ENCODE data around the gene GSTM4. TPM values are rescaled to one million over a fixed set of nuclear protein-coding genes. Genes with fewer than 3 reads are reported as not detected.
"Not testable (repeated sequence)": the region's sequence is repeated elsewhere in the genome, so short reads cannot be mapped to it uniquely, and the experiment has no call there.

The GSTM4 gene
- polyA plus RNA-seq, 1 experiment = 28.5 TPM

DNA sequence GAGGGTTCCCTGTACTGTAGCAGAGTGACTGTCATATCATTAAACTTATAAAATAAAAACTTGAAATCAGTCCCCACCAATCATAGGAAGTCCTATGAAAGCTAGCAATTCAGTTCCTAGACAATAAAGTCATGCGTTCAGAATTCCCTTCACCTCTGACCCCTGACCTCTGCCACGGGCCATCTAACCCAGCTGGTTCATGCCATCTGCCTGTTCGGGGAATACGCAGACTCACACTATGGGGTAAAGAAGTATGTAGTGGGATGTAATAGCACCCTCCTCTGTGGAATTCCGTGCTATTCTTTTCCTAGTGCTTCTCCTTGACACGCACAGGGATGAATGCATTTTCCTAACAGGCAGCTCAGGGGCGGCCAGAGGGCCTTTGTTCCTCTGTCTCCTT lies 2.1 kb downstream of the GSTM4 start:
- POLR2A ChIA-PET = no interaction called here
- TF ChIP-seq, protein P1, sequence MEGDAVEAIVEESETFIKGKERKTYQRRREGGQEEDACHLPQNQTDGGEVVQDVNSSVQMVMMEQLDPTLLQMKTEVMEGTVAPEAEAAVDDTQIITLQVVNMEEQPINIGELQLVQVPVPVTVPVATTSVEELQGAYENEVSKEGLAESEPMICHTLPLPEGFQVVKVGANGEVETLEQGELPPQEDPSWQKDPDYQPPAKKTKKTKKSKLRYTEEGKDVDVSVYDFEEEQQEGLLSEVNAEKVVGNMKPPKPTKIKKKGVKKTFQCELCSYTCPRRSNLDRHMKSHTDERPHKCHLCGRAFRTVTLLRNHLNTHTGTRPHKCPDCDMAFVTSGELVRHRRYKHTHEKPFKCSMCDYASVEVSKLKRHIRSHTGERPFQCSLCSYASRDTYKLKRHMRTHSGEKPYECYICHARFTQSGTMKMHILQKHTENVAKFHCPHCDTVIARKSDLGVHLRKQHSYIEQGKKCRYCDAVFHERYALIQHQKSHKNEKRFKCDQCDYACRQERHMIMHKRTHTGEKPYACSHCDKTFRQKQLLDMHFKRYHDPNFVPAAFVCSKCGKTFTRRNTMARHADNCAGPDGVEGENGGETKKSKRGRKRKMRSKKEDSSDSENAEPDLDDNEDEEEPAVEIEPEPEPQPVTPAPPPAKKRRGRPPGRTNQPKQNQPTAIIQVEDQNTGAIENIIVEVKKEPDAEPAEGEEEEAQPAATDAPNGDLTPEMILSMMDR (IDR thresholded peaks at IDR 0.05; ENCODE audit: insufficient read depth, low read depth, low read length) = no peak
- no peak for DNase-seq (ENCODE audit: low read depth)
- CTCF ChIA-PET = interaction anchor here (0.6 to 10.9 kb wide), 9 partner anchors 8 to 462 kb away, joined by 3 to 210 read pairs (median 4); partner anchors contain the start of genes AHCYL1 and PSRC1
- Histone ChIP-seq H3K27me3 (ENCODE audit: control insufficient read depth, insufficient read depth, low read length) (no peaks in the 10 kb centered on the region), H3K4me3 (ENCODE audit: low read depth, low read length) (no peak overlapping the region), H3K36me3 (ENCODE audit: control insufficient read depth, insufficient read depth, low read length) (no peaks in the 10 kb centered on the region)

DNA sequence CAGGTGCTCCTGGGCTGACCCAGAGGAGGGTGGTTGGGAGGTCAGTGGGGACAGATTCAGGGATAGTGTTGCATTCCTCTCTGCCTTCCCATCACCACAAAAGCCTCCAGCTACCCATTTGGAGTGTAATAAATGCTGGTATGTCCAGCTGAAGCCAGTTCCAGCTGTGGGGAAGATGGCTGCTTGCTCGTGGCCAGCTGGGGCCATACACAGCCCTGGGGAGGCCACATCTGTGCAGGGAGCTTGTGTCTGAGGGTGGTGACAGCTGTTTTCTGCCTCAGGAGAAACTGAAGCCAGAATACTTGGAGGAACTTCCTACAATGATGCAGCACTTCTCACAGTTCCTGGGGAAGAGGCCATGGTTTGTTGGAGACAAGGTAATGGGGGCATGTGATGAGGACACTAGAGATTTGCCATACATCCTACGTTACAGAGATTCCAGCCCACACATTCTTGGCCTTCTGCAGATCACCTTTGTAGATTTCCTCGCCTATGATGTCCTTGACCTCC lies 2.7 kb downstream of the GSTM4 start:
- TF ChIP-seq, protein P1 (IDR thresholded peaks at IDR 0.05; ENCODE audit: insufficient read depth, low read depth, low read length) = no peak
- H3K27me3 ChIP-seq (ENCODE audit: control insufficient read depth, insufficient read depth, low read length) = no peaks in the 10 kb centered on the region
- DNase-seq (ENCODE audit: low read depth) = no peak
- POLR2A ChIA-PET = no interaction called here
- H3K36me3 ChIP-seq (ENCODE audit: control insufficient read depth, insufficient read depth, low read length) = no peaks in the 10 kb centered on the region
- CTCF ChIA-PET = interaction anchor here (0.6 to 10.9 kb wide), 8 partner anchors 9 to 462 kb away, joined by 3 to 210 read pairs (median 4); partner anchors contain the start of genes AHCYL1 and PSRC1
- no peak overlapping the region for H3K4me3 ChIP-seq (ENCODE audit: low read depth, low read length)

DNA sequence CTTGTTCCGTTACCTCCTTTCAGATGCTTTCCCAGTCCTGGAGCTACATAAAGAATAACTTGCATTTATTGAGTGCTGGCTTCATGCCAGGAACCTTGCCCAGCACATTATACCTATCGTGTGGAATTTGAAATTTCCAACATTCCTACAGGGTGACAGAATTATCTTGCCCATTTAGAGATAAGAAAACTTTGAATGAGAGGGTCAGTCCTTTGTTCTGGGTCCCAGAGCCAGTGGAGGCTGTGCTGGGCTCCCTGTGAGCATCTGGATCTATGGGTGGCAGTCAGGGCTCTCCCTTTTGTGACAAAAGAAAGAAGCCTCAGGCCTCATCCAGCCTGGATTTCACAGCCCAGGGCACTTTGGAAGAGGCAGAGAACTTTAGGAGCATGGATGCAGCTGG lies 3.2 kb downstream of the GSTM4 start:
- ChIA-PET CTCF (interaction anchor here (0.9 to 1.9 kb wide), 5 partner anchors 9 to 376 kb away, joined by 3 to 8 read pairs (median 3); partner anchors contain the start of gene PSRC1), POLR2A (no interaction called here)
- H3K36me3 ChIP-seq (ENCODE audit: control insufficient read depth, insufficient read depth, low read length) = no peaks in the 10 kb centered on the region
- H3K27me3 ChIP-seq (ENCODE audit: control insufficient read depth, insufficient read depth, low read length) = no peaks in the 10 kb centered on the region
- TF ChIP-seq, protein P1 (IDR thresholded peaks at IDR 0.05; ENCODE audit: insufficient read depth, low read depth, low read length) = no peak
- no peak for DNase-seq (ENCODE audit: low read depth)
- no peak overlapping the region for H3K4me3 ChIP-seq (ENCODE audit: low read depth, low read length)

DNA sequence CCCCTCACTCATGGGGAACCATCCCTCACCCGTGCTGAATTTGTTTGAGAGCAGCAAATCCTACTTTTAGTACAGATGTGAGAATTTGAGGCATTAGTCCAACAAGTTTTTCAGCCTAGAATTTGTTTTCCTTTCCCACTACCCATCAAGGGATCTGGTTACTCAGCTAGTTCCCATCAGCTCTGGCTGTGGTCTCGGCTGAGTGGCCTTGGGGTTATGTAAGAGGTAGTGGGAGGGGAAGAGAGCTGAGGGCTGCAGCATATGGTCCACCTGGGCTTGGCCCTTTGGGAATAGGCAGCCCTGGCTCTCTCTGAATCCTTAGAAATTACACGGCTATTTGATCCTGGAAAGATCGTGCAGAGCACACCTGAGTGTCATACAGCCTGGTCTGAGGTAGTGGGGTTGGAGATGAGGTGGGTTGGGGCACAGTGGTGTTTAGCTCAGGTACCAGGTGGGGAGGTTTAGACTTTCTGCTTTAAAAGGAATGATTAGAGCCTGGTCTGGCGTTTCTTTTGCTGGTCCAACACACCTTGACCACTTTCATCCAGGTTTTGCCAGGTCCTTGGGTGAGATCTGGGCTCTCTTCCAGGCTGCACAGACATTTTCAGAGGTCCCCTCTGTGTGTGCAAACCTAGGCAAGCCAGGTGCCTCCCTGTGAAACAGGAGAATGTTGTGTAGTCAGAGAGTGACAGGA lies 4.2 kb downstream of the GSTM4 start:
- ChIA-PET POLR2A (no interaction called here), CTCF (interaction anchor here (0.6 to 1.8 kb wide), 4 partner anchors 10 to 114 kb away, joined by 3 to 7 read pairs (median 5); no protein-coding TSS in a partner anchor)
- TF ChIP-seq, protein P1 (IDR thresholded peaks at IDR 0.05; ENCODE audit: insufficient read depth, low read depth, low read length) = no peak
- no peaks in the 10 kb centered on the region for H3K36me3 ChIP-seq (ENCODE audit: control insufficient read depth, insufficient read depth, low read length)
- no peak overlapping the region for H3K4me3 ChIP-seq (ENCODE audit: low read depth, low read length)
- no peaks in the 10 kb centered on the region for H3K27me3 ChIP-seq (ENCODE audit: control insufficient read depth, insufficient read depth, low read length)
- DNase-seq (ENCODE audit: low read depth) = no peak

DNA sequence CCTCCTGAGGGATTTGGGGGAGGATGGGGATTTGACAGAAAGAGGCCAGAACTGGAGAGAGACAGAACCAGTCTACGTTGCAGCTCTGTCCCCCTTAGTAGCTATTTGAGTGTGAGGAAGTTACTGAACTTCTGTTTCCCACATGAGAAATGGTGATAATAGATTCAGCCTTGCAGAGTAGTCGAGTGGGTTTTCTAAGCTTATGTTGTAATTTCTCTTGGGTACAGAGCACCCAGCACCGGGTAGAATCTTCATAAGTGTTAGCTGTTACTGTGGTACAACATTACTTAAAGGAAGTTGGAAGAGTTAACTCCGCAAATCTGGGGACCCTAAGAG lies 4.8 kb downstream of the GSTM4 start:
- POLR2A ChIA-PET; H3K4me3 ChIP-seq (ENCODE audit: low read depth, low read length); H3K36me3 ChIP-seq (ENCODE audit: control insufficient read depth, insufficient read depth, low read length); DNase-seq (ENCODE audit: low read depth); H3K27me3 ChIP-seq (ENCODE audit: control insufficient read depth, insufficient read depth, low read length): not testable (repeated sequence)
- CTCF ChIA-PET = interaction anchor here (1.5 to 2.8 kb wide), 4 partner anchors 10 to 115 kb away, joined by 3 to 7 read pairs (median 5); no protein-coding TSS in a partner anchor
